ENCODE measurements around the gene TDRD9.

The TDRD9 gene

GRCh38 chr14:104081261-104081835 is 153.1 kb downstream of the TDRD9 start:
- DNase-seq = no peak

GRCh38 chr14:104081951-104082464 is 153.8 kb downstream of the TDRD9 start:
- DNase-seq = no peak

- peak; percentile 1 for DNase-seq
Measured at GRCh38 chr14:104082807-104083206, 154.6 kb downstream of the TDRD9 start.

- no peak for DNase-seq
Measured at GRCh38 chr14:104084251-104085002, 156.2 kb downstream of the TDRD9 start.

- no peak for DNase-seq
Measured at GRCh38 chr14:104085032-104085888, 157.0 kb downstream of the TDRD9 start, which contains the start of gene ASPG. Gene ASPG, plus strand, starts transcription at chr14:104085700. Its CDS starts 71 bp downstream, at chr14:104085771.

GRCh38 chr14:104085889-104086201 is 157.6 kb downstream of the TDRD9 start:
- no peak for DNase-seq

- no peak for DNase-seq
Measured at GRCh38 chr14:104086210-104086660, 158.0 kb downstream of the TDRD9 start.

- no peak for DNase-seq
Measured at GRCh38 chr14:104086661-104087461, 158.6 kb downstream of the TDRD9 start.

- no peak for DNase-seq
Measured at GRCh38 chr14:104087505-104087904, 159.2 kb downstream of the TDRD9 start.

- no peak for DNase-seq
Measured at GRCh38 chr14:104087981-104088850, 160.0 kb downstream of the TDRD9 start.

- DNase-seq = no peak
Measured at GRCh38 chr14:104090071-104090748, 162.0 kb downstream of the TDRD9 start.

GRCh38 chr14:104091061-104091926 is 163.0 kb downstream of the TDRD9 start:
- DNase-seq = no peak

- no peak for DNase-seq
Measured at GRCh38 chr14:104091927-104092771, 163.9 kb downstream of the TDRD9 start.

GRCh38 chr14:104092931-104093365 is 164.7 kb downstream of the TDRD9 start:
- DNase-seq = no peak

- no peak for DNase-seq
Measured at GRCh38 chr14:104093366-104094055, 165.3 kb downstream of the TDRD9 start.

GRCh38 chr14:104094056-104094708 is 165.9 kb downstream of the TDRD9 start:
- no peak for DNase-seq

- DNase-seq = peak; percentile 66
Measured at GRCh38 chr14:104094709-104095425, 166.6 kb downstream of the TDRD9 start.

Measured in activated gamma-delta T cell treated with Interleukin-2 at 50 U/mL for 16 hours (primary cell).